ENCODE results near the gene NPIPB5. TPM values are rescaled to one million over a fixed set of nuclear protein-coding genes. Genes with fewer than 3 reads are reported as not detected.
"Not testable (repeated sequence)": the region's sequence is repeated elsewhere in the genome, so short reads cannot be mapped to it uniquely, and the experiment has no call there.

NPIPB5 gene
- 206 TPM for polyA plus RNA-seq (2012; ENCODE audit: missing spikeins)

- DNase-seq (ENCODE audit: insufficient read length); FAIRE-seq: not testable (repeated sequence)
These were observed at the start of gene NPIPB5 for GRCh38 chr16:22510591-22510990. TSS of gene NPIPB5 (plus strand) at chr16:22510891. CDS start at chr16:22513802, 2,911 bp downstream.

- not testable (repeated sequence) for FAIRE-seq; DNase-seq (ENCODE audit: insufficient read length)
These were observed 41.8 kb upstream of the NPIPB5 start for GRCh38 chr16:22468846-22469245.

GRCh38 chr16:22537996-22538395 is 27.3 kb downstream of the NPIPB5 start:
- FAIRE-seq; DNase-seq (ENCODE audit: insufficient read length): not testable (repeated sequence)

- FAIRE-seq; DNase-seq (ENCODE audit: insufficient read length): not testable (repeated sequence)
These were observed 34.1 kb downstream of the NPIPB5 start for GRCh38 chr16:22544809-22545208.

GRCh38 chr16:22546630-22547029 is 35.9 kb downstream of the NPIPB5 start:
- FAIRE-seq; DNase-seq (ENCODE audit: insufficient read length): not testable (repeated sequence)

- DNase-seq (ENCODE audit: insufficient read length); FAIRE-seq: not testable (repeated sequence)
These were observed 36.6 kb downstream of the NPIPB5 start for GRCh38 chr16:22547170-22547765.

GRCh38 chr16:22549853-22550252 is 39.2 kb downstream of the NPIPB5 start:
- DNase-seq (ENCODE audit: insufficient read length); FAIRE-seq: not testable (repeated sequence)

GRCh38 chr16:22551143-22551542 is 40.5 kb downstream of the NPIPB5 start:
- FAIRE-seq; DNase-seq (ENCODE audit: insufficient read length): not testable (repeated sequence)

- not testable (repeated sequence) for DNase-seq (ENCODE audit: insufficient read length); FAIRE-seq
These were observed 41.0 kb downstream of the NPIPB5 start for GRCh38 chr16:22551651-22552050.

GRCh38 chr16:22556759-22557158 is 46.1 kb downstream of the NPIPB5 start:
- not testable (repeated sequence) for DNase-seq (ENCODE audit: insufficient read length); FAIRE-seq

All from GM12892 (cell line).